Chondrocyte (in vitro differentiated cells): Measurements from ENCODE around the gene RALGPS1. TPM values are rescaled to one million over a fixed set of nuclear protein-coding genes. Genes with fewer than 3 reads are reported as not detected.
A peak's percentile ranks its signal among the peaks of the same experiment; 100 is the strongest.

Source experiments
- DNase-seq: peaks from one replicate; pipeline ENCODE4 v3.0.0; 2021; ENCODE audit warnings: mixed read lengths, low spot score
- H3K27ac Mint-ChIP-seq: one replicate; pipeline ENCODE4 v1.8.0; 2021; ENCODE audit warnings: mild to moderate bottlenecking, moderate library complexity, mixed read lengths; ENCODE audit not compliant: unreplicated experiment
- H3K27me3 Mint-ChIP-seq: 2 replicates; pipeline ENCODE4 v1.8.0; 2021; ENCODE audit warnings: low read depth, mixed read lengths
- H3K36me3 Mint-ChIP-seq: 2 replicates; pipeline ENCODE4 v1.8.0; 2021; ENCODE audit warnings: low read depth, mixed read lengths
- H3K4me1 Mint-ChIP-seq: 2 replicates; pipeline ENCODE4 v1.8.0; 2021; ENCODE audit warnings: low read depth, mild to moderate bottlenecking, mixed read lengths
- H3K4me3 Mint-ChIP-seq: one replicate; pipeline ENCODE4 v1.8.0; 2021; ENCODE audit warnings: mild to moderate bottlenecking, moderate library complexity, mixed read lengths; ENCODE audit not compliant: unreplicated experiment
- H3K9me3 Mint-ChIP-seq: 2 replicates; pipeline ENCODE4 v1.8.0; 2021; ENCODE audit warnings: low read depth, mixed read lengths
- CTCF ChIP-seq: fragments of 200-600 bp; sonication (generic); IDR thresholded peaks from 2 replicates; pipeline ENCODE4 v1.5.0; 2021; ENCODE audit warnings: antibody characterized with exemption, mild to moderate bottlenecking, moderate library complexity
- total RNA-seq: library from RNA; stranded (reverse); gene quantifications from 3 replicates; pipeline ENCODE4 v1.2.1, GENCODE V29; 2021

RALGPS1 gene
- total RNA-seq, 1 donor from 2014 or later = 8.1 TPM

GRCh38 chr9:127119320-127119709 is 204.7 kb downstream of the RALGPS1 start:
- H3K4me3 Mint-ChIP-seq = peak overlapping the region; percentile 28
- no peaks in the 10 kb centered on the region for H3K27me3 Mint-ChIP-seq
- no peak for TF ChIP-seq CTCF
- H3K4me1 Mint-ChIP-seq = peaks cover 36% of the 10 kb centered on the region
- no peaks in the 10 kb centered on the region for H3K9me3 Mint-ChIP-seq
- no peak overlapping the region for H3K27ac Mint-ChIP-seq
- DNase-seq = no peak
- H3K36me3 Mint-ChIP-seq = peaks cover 2% of the 10 kb centered on the region

GRCh38 chr9:127121628-127122175 is 207.1 kb downstream of the RALGPS1 start:
- Mint-ChIP-seq H3K4me1 (peaks cover 43% of the 10 kb centered on the region), H3K27me3 (no peaks in the 10 kb centered on the region), H3K27ac (peak overlapping the region; percentile 92), H3K9me3 (no peaks in the 10 kb centered on the region), H3K36me3 (no peaks in the 10 kb centered on the region), H3K4me3 (peak overlapping the region; percentile 88)
- TF ChIP-seq CTCF = no peak
- DNase-seq = no peak

GRCh38 chr9:127122176-127123063 is 207.8 kb downstream of the RALGPS1 start, which contains the start of gene ANGPTL2:
ANGPTL2 (minus strand) TSS chr9:127122635; CDS start chr9:127108731, 13,904 bp downstream.
- Mint-ChIP-seq H3K36me3 (no peaks in the 10 kb centered on the region), H3K27ac (peak within 1 kb of the TSS; percentile 92), H3K9me3 (no peaks in the 10 kb centered on the region), H3K4me3 (peak within 1 kb of the TSS; percentile 88), H3K27me3 (no peaks in the 10 kb centered on the region), H3K4me1 (peaks cover 50% of the 10 kb centered on the region)
- TF ChIP-seq CTCF = no peak
- peak; percentile 96 for DNase-seq

GRCh38 chr9:127123064-127123890 is 208.7 kb downstream of the RALGPS1 start:
- Mint-ChIP-seq H3K4me3 (peak overlapping the region; percentile 88), H3K36me3 (no peaks in the 10 kb centered on the region), H3K9me3 (no peaks in the 10 kb centered on the region), H3K27ac (peak overlapping the region; percentile 82), H3K4me1 (peaks cover 50% of the 10 kb centered on the region), H3K27me3 (no peaks in the 10 kb centered on the region)
- no peak for DNase-seq
- TF ChIP-seq CTCF = no peak

- H3K4me3 Mint-ChIP-seq = no peak overlapping the region
- H3K27me3 Mint-ChIP-seq = no peaks in the 10 kb centered on the region
These were observed 209.5 kb downstream of the RALGPS1 start for GRCh38 chr9:127124111-127124531.

More at GRCh38 chr9:127124111-127124531, 209.5 kb downstream of the RALGPS1 start:
- TF ChIP-seq CTCF = no peak
- Mint-ChIP-seq H3K27ac (no peak overlapping the region), H3K4me1 (peaks cover 44% of the 10 kb centered on the region), H3K9me3 (no peaks in the 10 kb centered on the region), H3K36me3 (no peaks in the 10 kb centered on the region)
- no peak for DNase-seq
